GM21515 (cell line): ENCODE measurements around the gene MTX1.

Experiments
- ATAC-seq: cut with Tn5 transposase; IDR thresholded peaks from one replicate; pipeline ENCODE4 v1.9.1; 2021; ENCODE audit not compliant: unreplicated experiment

Gene MTX1

DNA sequence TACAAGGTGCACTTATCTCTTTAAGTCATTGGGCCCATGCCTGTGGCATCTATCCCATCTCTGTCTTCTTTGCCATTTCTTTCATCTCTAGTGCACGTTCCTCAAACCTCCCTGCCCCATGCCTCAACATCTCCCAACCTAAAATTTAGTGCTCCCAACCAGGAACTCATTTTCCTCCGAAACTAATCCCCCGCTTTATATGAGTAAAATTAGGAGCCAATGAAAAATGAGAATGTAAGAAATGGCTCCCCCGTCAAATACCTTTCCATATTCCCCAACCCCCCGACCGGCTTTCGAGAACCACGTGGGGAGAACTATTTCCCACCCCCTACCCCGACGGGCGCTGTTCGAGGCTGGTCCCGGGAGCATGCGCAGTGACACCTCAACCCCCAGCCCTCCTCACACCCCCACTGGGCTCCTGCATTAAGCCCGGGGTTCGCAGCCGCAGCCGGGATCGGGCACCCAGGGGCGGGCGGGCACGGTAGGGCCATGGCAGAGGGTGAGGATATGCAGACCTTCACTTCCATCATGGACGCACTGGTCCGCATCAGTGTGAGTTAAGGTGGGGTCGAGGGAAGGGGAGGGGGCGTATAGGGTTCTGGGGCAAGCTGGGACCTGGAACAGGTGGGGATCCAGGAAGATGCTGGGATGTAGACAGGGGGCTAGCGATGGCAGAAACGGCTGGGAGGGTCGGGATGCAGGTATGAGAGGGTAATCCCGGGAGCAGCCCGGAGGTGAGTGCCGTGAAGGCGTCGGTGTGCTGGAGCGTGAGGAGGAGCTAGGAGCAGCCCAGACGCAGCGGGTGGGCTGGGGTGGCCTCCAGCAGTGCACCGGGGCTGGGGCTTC lies 34.8 kb upstream of the MTX1 start, which contains the start of gene TRIM46:
Gene TRIM46, plus strand, starts transcription at position 372 of the 846 bp plus-strand sequence. Its CDS starts 118 bp downstream, at position 490.
- no peak for ATAC-seq

DNA sequence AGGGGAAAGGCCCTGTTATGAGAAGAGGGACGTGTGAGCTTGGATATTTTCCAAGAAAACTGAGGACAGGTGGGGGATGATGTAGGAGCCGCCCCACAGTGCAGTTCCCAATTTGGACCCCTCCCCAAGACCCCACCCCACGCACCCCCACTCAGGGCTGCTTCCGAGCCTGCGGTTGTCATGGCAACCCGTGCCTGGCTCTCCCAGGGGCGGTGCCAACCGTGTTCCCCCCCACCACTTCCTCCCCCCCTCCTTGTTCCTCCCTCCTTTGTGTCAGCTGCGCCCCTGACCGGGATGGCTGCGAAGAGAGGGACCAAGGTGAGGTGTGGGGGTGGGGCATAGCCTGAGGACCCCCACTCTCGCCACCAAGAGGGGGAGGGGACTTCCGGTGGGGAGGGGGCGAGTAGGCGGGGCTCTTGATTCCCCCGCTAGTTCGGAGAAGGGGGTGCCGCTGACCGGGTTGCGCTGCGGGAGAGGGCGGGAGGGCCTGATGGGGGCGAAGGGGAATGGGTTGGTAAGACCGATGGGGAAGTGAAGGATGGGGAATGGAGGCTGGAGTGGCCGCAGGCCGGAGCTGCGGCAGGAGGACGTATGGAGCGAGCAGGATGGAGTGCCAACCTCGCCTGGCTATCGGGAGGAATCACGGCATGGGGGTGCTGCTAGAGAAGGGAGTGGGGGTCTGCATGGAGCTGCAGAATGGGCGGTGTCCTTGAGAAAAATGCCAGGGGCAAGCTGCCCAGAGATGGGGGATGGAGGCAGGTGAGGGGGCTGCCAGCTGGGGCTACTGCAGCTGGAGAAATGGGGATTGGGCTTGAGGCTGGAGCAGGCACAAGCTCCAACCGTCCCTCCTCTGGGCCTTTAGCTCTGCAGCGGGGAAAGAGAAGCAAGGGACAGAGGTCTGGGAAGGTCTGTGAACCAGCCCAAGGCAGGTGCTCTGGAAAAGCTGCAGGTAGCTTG lies 33.9 kb upstream of the MTX1 start:
- ATAC-seq: no peak

DNA sequence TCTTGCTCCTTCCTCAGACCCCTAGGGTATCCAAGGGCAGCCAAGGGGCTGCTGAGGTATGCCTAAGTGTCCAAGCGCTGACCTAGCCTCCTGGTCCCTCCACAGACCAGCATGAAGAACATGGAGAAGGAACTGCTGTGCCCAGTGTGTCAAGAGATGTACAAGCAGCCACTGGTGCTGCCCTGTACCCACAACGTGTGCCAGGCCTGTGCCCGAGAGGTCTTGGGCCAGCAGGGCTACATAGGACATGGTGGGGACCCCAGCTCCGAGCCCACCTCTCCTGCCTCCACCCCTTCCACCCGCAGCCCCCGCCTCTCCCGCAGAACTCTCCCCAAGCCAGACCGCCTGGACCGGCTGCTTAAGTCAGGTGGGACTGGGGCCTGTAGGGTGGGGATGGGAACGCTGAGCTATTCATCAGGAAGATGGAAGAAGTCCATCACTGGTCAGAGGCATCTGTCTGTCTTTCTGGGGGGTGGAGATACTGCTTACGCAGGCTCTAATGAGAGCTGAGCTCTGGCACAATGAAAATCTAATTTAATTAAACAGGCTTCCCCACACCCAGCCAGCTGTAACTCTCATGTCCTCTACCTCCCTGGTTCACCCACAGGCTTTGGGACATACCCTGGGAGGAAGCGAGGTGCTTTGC lies 33.1 kb upstream of the MTX1 start:
- ATAC-seq: no peak

DNA sequence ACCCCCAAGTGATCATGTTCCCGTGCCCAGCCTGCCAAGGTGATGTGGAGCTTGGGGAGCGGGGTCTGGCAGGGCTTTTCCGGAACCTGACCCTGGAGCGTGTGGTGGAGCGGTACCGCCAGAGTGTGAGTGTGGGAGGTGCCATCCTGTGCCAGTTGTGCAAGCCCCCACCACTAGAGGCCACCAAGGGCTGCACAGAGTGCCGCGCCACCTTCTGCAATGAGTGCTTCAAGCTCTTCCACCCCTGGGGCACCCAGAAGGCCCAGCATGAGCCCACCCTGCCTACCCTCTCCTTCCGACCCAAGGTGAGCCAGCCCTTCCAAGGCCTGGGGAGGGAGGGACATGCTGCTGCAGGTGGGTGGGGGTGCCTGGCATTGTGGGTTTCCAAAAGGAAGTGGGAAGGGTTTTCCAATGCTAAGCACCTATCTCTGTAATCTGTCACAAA lies 32.5 kb upstream of the MTX1 start:
- no peak for ATAC-seq

DNA sequence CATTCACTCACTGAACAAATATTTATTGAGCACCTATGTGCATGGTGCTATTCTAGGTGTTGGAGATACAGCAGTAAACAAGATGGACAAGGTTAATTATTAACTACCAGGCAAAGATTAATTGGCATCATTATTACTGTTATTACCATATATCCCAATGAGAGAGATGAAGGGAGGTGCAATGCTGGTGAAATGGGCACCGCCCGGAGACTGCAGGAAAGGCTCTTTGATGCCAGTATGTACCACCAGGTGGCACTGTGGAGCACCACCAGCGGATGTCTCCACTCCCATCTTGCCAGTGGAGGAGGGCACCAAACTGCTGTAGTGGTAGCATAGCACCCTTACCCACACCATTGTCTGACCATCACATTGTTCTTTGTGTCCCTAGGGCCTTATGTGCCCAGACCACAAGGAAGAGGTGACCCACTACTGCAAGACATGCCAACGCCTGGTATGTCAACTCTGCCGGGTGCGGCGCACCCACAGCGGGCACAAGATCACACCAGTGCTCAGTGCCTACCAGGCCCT lies 31.9 kb upstream of the MTX1 start:
- no peak for ATAC-seq

DNA sequence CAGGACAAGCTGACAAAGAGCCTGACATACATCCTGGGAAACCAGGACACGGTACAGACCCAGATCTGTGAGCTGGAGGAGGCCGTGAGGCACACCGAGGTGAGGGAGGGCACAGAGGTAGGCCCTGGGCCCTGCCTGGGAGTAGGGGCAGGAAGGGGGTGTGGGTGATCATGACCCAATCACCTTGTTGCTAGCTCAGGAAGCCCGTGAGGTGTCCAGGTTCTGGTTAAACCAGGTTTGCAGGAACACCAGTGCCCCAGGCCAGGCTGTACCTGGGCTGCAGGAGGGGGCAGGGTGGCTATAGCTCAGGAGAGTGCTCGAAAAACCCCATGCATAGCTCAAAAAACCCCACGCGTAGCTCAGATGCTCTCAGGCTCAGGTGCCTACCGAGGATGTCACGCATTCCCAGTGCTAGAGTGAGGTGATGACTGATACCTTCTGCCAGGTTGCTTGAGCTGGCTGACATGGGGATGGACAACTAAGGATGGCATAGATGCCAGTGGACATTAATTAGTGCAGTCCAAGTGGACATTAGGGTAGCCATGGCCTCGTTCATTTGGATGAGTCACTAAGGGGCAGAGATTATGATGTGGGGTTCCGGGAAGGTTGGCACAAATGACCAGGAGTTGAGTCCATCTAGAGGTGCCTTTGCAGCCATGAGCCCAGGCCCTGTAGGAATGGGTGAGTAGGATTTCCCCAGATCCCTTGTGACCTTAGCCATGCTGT lies 31.1 kb upstream of the MTX1 start:
- ATAC-seq: no peak

DNA sequence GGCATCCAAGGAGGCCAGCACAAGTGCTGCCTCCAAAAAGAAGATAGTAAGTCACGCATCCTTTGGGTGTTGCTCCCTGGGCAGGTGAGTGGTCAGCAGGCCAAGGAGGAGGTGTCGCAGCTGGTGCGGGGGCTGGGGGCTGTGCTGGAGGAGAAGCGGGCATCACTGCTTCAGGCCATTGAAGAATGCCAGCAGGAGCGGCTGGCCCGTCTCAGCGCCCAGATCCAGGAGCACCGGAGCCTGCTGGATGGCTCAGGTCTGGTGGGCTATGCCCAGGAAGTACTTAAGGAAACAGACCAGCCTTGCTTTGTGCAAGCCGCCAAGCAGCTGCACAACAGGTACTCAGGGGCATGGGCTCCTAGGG lies 30.6 kb upstream of the MTX1 start:
- no peak for ATAC-seq

DNA sequence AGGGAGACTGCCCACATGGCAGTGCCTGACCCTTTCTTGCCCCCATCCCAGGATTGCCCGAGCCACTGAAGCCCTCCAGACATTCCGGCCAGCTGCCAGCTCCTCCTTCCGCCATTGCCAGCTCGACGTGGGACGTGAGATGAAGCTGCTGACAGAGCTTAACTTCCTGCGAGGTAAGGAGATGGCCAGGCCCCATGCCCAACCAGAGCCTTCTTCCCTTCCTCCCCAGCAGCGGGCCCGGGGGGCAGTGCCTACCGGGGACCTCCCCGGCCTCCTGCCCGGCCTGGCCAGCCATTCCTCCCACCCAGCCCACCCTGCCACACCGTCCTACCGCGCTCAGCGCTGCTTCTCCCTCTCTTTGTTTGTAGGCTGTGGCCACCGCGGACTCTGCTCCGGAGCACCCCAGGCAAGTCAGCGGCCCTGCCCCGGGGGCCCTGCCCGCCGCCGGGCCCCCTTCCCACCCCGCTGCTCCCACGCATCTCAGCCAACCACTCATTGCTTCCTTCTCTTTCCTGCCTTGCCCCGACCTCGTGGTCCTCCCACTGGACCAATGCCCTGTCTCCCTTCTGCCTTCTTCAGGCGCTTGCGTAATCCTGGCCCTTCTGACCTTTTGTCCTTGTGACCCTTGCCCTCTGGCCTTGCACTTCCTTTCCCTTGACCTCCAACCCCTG lies 29.9 kb upstream of the MTX1 start:
- ATAC-seq: no peak

DNA sequence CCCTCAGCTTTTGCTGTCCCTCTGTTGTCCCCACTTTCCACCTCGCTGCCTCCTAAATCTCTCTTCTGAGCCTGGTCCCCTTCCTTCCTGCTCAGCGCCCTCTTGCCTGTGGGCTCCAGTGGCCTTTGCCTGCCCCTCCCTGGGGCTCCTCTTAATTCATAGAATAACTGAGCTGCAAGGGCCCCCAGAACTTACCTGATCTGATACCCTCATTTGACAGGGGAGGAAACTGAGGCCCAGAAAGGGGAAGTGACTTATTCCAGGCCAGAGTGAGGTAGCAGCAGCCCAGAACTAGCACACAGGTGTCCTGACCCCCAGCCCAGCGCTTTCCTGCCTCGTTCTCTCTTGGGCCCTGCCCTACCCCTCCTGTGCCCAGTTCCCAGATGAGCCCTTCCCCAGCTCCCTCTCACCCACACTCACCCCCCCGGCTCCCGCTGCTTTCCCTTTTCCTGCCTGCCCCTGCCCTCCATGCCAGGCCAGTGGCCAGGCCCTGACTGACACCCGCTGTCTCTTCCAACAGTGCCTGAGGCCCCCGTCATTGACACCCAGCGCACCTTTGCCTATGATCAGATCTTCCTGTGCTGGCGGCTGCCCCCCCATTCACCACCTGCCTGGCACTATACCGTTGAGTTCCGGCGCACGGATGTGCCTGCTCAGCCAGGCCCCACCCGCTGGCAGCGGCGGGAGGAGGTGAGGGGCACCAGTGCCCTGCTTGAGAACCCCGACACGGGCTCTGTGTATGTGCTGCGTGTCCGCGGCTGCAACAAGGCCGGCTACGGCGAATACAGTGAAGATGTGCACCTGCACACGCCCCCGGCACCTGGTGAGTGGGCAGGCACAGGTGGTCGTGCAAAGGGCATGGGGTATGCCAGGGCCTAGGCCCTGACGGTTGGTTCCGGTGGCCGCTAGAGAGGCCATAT lies 29.1 kb upstream of the MTX1 start:
- ATAC-seq: no peak

DNA sequence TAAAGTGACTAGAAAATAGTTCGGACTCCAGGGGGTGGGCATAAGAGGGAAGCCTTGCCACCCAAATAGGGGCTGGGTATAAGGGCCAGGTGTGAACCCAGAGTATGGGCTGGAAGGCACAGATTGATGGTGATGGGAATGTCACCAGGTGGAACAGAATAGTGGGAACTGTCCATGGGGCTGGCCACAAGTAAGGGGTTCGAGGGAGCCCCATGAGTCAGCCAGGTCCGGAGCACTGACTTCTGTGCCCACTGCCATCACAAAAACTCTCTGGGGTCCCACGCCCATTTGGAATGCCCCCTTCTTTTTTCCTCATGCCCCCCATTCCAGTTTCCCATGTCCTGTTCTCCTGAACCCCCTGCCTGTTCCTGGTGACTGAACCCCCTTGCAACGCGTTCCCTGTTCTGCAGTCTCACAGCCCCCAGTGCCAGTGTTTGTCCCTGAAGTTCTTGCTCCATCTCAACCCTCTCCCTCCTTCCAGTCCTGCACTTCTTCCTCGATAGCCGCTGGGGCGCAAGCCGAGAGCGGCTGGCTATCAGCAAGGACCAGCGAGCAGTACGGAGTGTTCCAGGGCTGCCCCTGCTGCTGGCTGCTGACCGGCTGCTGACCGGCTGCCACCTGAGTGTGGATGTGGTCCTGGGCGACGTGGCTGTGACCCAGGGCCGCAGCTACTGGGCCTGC lies 27.0 kb upstream of the MTX1 start:
- no peak for ATAC-seq

DNA sequence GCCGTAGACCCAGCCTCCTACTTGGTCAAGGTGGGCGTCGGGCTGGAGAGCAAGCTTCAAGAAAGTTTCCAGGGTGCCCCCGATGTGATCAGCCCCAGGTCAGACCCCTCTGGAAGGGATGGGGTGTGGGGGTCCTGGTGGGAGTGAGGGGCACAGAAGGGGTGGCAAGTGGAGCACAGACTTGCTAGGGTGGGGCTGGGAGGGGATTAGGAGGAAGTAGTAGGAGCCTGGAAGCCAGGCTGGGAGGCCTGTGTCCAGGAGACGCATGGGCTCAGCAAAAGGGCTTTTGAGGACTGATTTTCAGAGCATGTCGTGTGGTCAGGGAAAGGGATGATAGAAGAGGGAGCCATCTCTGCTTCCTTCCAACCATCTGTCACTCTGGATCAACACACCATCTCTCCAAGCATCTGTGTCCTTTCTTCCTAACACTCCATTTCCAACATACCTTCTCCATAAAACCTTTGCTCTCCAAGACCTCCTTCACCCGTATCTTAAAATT lies 26.4 kb upstream of the MTX1 start:
- ATAC-seq: no peak

DNA sequence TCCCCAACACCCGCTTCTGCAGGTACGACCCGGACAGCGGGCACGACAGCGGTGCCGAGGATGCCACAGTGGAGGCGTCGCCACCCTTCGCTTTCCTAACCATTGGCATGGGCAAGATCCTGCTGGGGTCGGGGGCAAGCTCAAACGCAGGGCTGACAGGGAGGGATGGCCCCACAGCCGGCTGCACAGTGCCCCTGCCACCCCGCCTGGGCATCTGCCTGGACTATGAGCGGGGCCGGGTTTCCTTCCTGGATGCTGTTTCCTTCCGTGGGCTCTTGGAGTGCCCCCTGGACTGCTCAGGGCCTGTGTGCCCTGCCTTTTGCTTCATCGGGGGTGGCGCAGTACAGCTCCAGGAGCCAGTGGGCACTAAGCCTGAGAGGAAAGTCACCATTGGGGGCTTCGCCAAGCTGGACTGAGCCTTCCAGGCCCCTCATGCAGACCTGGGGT lies 24.7 kb upstream of the MTX1 start:
- ATAC-seq: no peak

DNA sequence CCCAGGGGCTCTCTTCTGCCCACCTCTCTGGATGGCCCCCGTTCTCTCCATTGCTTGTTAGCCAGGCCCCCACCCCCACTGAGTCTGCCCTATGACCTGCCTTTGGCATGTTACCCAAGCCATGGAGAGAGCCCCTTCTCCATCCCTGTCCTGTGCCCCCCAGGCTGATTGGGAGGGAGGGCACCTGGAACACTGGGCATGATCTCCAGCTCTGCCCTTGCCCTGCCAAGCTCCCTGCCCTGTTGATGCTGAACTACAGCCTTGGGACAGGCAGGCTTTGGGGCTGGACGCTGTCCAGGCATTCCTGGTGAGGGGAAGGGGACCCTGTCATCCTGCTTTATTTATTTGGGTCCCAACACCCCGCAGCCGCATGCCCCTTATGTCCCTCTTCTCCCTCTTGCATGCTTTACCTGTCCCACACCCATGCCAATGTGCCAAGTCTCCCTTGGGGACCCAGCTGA lies 24.1 kb upstream of the MTX1 start:
- no peak for ATAC-seq

DNA sequence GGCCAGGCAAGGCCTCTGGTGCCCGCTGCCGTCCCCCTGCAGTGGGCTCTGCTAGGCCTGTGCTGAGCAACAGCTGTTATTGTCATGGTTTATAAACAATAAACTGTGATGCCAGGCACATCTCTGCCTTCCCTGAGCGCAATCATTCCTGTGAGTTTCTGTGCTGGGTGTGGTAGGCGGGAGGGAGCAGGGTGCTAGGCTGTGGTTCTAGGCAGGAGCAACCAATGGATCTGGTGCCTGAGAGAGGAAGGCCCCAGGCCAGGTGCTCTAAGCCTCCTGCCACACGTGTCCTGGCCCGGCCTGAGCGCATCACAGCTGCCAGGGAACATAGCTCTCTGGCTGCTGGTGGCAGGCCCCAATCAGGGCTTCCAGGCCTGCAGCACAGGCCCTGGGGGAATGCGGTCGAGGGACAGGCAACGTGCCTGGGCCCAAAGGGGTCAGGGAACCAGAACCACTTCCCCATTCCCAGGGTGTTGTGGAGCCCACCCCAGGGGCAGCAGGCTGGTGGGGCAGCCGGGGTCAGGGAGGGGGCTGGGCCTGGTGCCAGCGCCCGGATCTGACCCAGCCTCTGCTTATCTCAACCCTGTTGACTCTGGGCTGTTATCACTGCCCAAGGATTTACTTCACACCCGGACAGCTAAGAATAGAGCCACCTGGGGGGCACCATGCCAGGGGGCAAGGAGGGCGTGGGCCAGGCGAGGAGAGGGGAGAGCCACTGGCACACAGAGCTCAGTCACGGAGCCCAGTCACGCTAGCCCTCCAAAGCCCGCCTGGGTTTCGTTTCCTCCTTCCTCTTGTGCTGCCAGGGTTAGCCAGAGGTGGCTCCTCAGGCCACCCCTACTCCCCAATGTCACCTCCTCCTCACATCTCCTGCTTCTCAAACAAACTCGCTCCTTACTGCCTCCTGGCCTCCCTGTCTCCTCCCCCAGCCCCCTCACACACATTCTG lies 23.4 kb upstream of the MTX1 start:
- no peak for ATAC-seq

DNA sequence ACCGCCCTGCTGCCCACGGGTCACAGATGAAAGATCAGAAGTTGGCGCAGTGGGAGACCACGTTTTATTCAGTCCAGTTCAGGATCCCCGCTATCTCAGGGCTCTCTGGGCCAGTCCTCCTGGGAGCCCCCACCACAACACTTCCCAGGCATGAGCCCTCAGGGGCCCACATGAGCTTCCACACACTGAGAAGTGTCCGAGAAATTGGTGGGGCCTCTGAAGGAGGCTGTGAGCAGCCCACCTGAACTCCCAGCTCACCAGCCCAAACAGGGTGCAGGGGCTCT lies 22.8 kb upstream of the MTX1 start:
- no peak for ATAC-seq

DNA sequence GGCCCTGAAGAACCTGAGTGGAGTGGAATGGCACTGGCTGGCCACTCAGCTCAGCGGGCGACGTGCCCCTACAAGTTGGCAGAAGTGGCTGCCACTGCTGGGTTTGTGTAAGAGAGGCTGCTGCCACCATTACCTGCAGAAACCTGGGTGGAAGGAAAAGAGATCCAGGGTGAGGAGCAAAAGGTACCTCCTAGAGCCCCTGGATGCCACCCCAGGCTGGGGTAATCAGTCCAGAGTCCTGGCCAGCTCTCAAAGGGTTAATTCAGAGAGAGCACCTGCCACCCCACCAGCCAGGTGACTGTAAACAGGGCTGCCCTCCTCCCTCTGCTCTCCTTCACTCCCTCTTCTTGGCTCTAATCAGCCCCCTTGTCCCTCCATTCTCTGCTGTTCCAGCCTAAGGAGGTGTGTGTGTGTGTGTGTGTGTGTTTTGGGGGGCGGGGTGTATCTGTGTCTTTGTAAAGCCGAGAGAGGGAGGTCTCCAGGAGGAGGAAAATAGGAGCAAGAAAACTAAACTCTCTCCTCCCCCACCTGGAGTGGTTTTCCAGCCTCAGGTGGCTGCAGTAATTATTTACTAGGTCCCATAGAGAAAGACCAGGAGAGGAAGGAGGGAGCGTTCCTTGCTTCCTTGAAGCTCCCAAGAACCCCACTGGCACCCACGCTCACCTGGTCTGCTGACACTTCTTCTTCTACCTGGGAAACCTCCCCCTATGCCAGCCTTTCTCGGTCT lies 22.3 kb upstream of the MTX1 start:
- ATAC-seq: no peak
